Right atrium auricular region (tissue), 2 donors: ENCODE measurements around the gene C17orf67. TPM values are rescaled to one million over a fixed set of nuclear protein-coding genes. Genes with fewer than 3 reads are reported as not detected.
A peak's percentile ranks its signal among the peaks of the same experiment; 100 is the strongest.

ENCODE experiments used
- DNase-seq: peaks from one replicate; pipeline ENCODE4 v3.0.0-alpha.2; 2019; ENCODE audit warnings: low spot score
- H3K27ac ChIP-seq, 2 donors: fragments of 200-600 bp; sonication (generic); 1 replicate in 1 of 2; 2 replicates in 1 of 2; pipeline ENCODE4 v1.5.1; 2016 to 2019
- H3K27me3 ChIP-seq, 2 donors: fragments of 200-600 bp; sonication (generic); one replicate each; pipeline versions ENCODE4 v1.5.1 to v1.6.0; 2017 to 2019
- H3K36me3 ChIP-seq: fragments of 200-600 bp; sonication (generic); one replicate; pipeline ENCODE4 v1.5.1; 2016
- H3K4me1 ChIP-seq, 2 donors: fragments of 200-600 bp; sonication (generic); one replicate each; pipeline versions ENCODE4 v1.5.1 to v1.6.0; 2017 to 2019
- H3K4me3 ChIP-seq, 2 donors: fragments of 200-600 bp; sonication (generic); 1 replicate in 1 of 2; 2 replicates in 1 of 2; pipeline ENCODE4 v1.5.1; 2017 to 2019; ENCODE audit warnings: mild to moderate bottlenecking in 1 of 2, moderate library complexity in 1 of 2
- H3K9me3 ChIP-seq, 2 donors: fragments of 200-600 bp; sonication (generic); one replicate each; pipeline ENCODE4 v1.5.1; 2019
- total RNA-seq, 2 donors: library from RNA; depleted of rRNA; stranded (reverse); fragments of >200 nt; gene quantifications; one replicate each; pipeline ENCODE4 v1.1.0, GENCODE V29; 2016
- TF ChIP-seq, protein P1 (sequence below), 2 donors: fragments of 200-600 bp; sonication (generic); IDR thresholded peaks; one replicate each; pipeline ENCODE4 v1.5.1; 2019; ENCODE audit warnings: antibody characterized with exemption in 2 of 2

The C17orf67 gene
- total RNA-seq, 2 donors from 2014 or later: 0.51 TPM; not detected in 1

DNA sequence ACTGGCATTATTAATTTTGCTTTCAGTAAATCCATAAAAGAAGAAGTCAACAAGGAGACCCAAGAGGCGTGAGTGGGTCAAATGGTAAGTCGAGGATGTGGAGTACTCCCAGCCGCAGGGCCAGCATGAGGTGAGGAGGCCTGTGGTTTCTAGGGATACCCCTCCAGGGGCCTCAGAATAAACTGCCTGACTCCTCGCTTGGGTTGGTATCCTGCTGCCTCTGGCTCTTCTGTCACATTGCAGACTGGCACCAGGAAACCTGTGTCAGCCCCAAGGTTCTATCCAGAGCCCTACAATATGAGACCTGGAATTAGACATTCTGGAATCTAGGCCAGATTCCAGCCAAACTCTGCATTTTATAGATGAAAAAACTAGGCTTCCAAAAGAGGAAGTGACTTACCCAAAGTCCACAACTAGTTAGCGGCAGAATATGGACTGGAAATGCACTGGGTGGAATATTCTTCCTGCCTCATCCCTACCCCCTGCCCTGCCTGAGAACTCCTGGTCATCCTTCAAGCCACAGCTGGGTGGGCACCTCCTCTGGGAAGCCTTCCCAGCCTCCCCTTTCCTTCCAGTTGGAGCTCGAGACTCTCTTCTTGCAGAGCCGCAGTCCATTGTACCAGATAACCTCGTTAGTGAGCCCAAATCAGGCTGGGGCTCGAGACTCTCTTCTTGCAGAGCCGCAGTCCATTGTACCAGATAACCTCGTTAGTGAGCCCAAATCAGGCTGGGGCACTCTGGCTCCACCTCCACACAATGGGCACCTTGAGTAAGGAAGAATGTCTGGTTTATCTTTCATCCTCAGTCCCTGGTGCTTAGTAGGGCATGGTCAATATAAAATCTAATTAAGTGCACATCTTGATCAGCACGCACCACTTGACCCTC is 22.6 kb downstream of the C17orf67 start:
- Histone ChIP-seq H3K9me3 (no peaks in the 10 kb centered on the region), H3K4me3 (no peak overlapping the region)

DNA sequence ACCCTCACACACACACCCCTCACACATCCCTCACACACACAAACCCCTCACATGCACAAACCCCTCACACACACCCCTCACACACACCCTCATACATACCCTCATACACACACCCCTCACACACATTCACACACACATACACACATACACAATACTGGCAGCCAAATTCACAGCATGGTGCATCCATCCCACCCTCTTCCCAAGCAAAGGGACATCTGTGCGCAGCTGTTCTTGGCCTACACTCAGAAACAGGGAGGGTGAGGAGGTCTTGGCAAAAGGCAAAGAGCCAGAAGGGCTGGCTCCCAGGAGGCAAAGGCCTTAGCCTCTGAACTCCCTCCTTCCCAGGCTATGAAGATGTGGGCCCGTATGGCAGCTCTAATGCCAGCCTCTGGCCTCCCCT is 23.4 kb downstream of the C17orf67 start:
- no peak overlapping the region for H3K4me3 ChIP-seq
- TF ChIP-seq, protein P1, sequence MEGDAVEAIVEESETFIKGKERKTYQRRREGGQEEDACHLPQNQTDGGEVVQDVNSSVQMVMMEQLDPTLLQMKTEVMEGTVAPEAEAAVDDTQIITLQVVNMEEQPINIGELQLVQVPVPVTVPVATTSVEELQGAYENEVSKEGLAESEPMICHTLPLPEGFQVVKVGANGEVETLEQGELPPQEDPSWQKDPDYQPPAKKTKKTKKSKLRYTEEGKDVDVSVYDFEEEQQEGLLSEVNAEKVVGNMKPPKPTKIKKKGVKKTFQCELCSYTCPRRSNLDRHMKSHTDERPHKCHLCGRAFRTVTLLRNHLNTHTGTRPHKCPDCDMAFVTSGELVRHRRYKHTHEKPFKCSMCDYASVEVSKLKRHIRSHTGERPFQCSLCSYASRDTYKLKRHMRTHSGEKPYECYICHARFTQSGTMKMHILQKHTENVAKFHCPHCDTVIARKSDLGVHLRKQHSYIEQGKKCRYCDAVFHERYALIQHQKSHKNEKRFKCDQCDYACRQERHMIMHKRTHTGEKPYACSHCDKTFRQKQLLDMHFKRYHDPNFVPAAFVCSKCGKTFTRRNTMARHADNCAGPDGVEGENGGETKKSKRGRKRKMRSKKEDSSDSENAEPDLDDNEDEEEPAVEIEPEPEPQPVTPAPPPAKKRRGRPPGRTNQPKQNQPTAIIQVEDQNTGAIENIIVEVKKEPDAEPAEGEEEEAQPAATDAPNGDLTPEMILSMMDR (IDR thresholded peaks at IDR 0.05): no peak
- no peaks in the 10 kb centered on the region for H3K4me1 ChIP-seq
- H3K36me3 ChIP-seq: no peaks in the 10 kb centered on the region
- peak; percentile 23 for DNase-seq
- no peak overlapping the region for H3K27ac ChIP-seq
- H3K9me3 ChIP-seq: no peaks in the 10 kb centered on the region
- H3K27me3 ChIP-seq: no peaks in the 10 kb centered on the region

More for the DNA sequence above, 22.6 kb downstream of the C17orf67 start:
- Histone ChIP-seq H3K27ac (no peak overlapping the region), H3K4me1 (no peaks in the 10 kb centered on the region), H3K36me3 (no peaks in the 10 kb centered on the region), H3K27me3 (no peaks in the 10 kb centered on the region)
- DNase-seq: peak; percentile 36
- TF ChIP-seq, protein P1 (IDR thresholded peaks at IDR 0.05): no peak

DNA sequence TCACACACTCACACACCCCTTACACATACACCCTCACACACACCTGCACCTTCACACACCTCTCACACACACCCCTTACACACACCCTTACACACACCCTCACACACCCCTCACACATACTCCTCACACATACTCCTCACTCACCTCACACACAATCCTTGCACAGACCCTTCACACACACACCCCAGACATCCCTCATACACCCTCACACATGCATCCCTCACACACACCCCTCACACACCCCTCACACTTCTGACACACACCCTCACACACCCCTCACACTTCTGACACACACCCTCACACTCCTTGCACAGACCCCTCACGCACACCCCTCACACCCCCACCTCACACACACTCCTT is 23.9 kb downstream of the C17orf67 start:
- H3K4me1 ChIP-seq: no peaks in the 10 kb centered on the region

DNA sequence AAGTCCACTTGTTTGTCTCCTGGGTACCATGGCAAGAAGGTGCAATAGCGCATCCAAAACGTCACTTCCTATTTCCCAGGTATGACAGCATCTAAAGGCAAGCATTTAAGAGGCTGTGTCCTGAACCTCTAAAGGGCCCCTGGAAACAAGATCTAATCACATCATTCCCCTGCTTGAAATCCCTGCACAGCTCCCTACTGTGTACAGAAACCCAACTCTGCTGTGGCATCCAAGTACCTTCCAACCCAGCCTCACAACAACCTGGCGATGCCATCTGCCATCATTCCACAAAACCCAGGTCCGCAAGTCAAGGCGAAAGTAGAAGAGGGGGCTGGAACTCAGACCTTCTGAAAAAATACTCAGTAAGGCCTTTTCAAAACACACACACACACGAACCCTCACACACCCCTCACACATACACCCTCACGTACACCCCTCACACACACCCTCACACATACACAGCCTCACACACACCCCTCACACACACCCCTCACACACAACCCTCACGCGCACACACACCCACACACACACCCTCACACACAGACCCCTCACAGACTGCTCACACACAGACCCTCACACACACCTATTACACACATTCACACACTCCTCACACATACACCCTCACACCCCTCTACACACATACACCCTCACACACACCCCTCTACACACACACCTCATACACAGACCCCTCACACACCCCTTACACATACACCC is 24.5 kb downstream of the C17orf67 start:
- TF ChIP-seq, protein P1 (IDR thresholded peaks at IDR 0.05): no peak

More for the DNA sequence above, 23.9 kb downstream of the C17orf67 start:
- Histone ChIP-seq H3K27me3 (no peaks in the 10 kb centered on the region), H3K9me3 (no peaks in the 10 kb centered on the region), H3K4me3 (no peak overlapping the region), H3K36me3 (no peaks in the 10 kb centered on the region), H3K27ac (no peak overlapping the region)
- TF ChIP-seq, protein P1 (IDR thresholded peaks at IDR 0.05): no peak
- DNase-seq: peak; percentile 18

DNA sequence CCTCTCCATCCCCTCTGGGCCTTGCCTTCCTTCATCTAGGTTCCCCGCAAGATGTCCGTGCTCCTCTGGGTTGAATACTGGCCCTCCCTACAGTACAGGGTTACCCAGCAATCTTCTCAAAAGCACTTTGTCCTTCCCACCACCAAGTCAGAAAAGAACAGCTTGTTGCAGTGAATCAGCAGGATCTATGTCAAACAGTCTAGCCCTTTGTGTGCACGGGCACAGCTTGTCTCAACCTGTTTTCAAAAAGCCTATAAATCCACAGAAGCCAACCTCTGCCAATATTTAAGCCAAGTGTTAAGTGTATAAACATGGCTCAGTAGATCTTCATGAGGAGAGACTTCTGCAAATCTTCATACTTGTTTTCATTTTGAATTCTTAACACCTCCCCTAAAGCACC is 25.2 kb downstream of the C17orf67 start:
- Histone ChIP-seq H3K36me3 (no peaks in the 10 kb centered on the region), H3K9me3 (no peaks in the 10 kb centered on the region), H3K4me1 (no peaks in the 10 kb centered on the region), H3K4me3 (no peak overlapping the region), H3K27me3 (no peaks in the 10 kb centered on the region), H3K27ac (no peak overlapping the region)
- peak; percentile 13 for DNase-seq
- TF ChIP-seq, protein P1 (IDR thresholded peaks at IDR 0.05): no peak

More for the DNA sequence above, 24.5 kb downstream of the C17orf67 start:
- DNase-seq: no peak
- no peaks in the 10 kb centered on the region for H3K9me3 ChIP-seq
- no peaks in the 10 kb centered on the region for H3K4me1 ChIP-seq
- H3K27me3 ChIP-seq: no peaks in the 10 kb centered on the region
- no peak overlapping the region for H3K4me3 ChIP-seq
- no peaks in the 10 kb centered on the region for H3K36me3 ChIP-seq
- no peak overlapping the region for H3K27ac ChIP-seq
